GM20000 (cell line): Measurements from ENCODE around the gene MNDA.

ENCODE experiments used
- DNase-seq: peaks from one replicate; pipeline ENCODE4 v3.0.0; 2012; ENCODE audit warnings: low spot score
- TF ChIP-seq, protein P1 (sequence below): IDR thresholded peaks from 2 replicates; pipeline ENCODE4 v1.5.1; 2012; ENCODE audit warnings: mild to moderate bottlenecking, control low read depth; ENCODE audit errors: extremely low read depth, missing control alignments

The MNDA gene

GRCh38 chr1:158898722-158899121 lies 67.6 kb downstream of the MNDA start:
- DNase-seq: no peak
- TF ChIP-seq, protein P1, sequence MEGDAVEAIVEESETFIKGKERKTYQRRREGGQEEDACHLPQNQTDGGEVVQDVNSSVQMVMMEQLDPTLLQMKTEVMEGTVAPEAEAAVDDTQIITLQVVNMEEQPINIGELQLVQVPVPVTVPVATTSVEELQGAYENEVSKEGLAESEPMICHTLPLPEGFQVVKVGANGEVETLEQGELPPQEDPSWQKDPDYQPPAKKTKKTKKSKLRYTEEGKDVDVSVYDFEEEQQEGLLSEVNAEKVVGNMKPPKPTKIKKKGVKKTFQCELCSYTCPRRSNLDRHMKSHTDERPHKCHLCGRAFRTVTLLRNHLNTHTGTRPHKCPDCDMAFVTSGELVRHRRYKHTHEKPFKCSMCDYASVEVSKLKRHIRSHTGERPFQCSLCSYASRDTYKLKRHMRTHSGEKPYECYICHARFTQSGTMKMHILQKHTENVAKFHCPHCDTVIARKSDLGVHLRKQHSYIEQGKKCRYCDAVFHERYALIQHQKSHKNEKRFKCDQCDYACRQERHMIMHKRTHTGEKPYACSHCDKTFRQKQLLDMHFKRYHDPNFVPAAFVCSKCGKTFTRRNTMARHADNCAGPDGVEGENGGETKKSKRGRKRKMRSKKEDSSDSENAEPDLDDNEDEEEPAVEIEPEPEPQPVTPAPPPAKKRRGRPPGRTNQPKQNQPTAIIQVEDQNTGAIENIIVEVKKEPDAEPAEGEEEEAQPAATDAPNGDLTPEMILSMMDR: no peak
